Right lobe of liver (tissue), 6 donors: ENCODE data around the gene SCN5A. TPM values are rescaled to one million over a fixed set of nuclear protein-coding genes. Genes with fewer than 3 reads are reported as not detected.

Source experiments
- ATAC-seq, 4 donors: fragments of 200-7000 bp; cut with Tn5 transposase; one replicate each; pipeline ENCODE4 v1.9.1; 2020; ENCODE audit warnings: mild to moderate bottlenecking in 4 of 4, moderate library complexity in 4 of 4
- DNase-seq, 3 donors: peaks; one replicate each; pipeline ENCODE4 v3.0.0-alpha.2; 2020
- H3K27ac ChIP-seq, 3 donors: fragments of 200-600 bp; one replicate each; pipeline ENCODE4 v1.8.0; 2022
- H3K27me3 ChIP-seq, 2 donors: fragments of 200-600 bp; one replicate each; pipeline ENCODE4 v1.8.0; 2022
- H3K36me3 ChIP-seq, 4 donors: fragments of 200-600 bp; sonication (generic) in 1 of 4; one replicate each; pipeline versions ENCODE4 v1.5.1 to v1.8.0; 2017 to 2022; ENCODE audit warnings: control low read depth in 1 of 4
- H3K4me1 ChIP-seq, 4 donors: fragments of 200-600 bp; sonication (generic) in 1 of 4; one replicate each; pipeline versions ENCODE4 v1.5.1 to v1.8.0; 2017 to 2022; ENCODE audit warnings: control low read depth in 1 of 4
- H3K4me3 ChIP-seq, 3 donors: fragments of 200-600 bp; one replicate each; pipeline ENCODE4 v1.8.0; 2022
- H3K9me3 ChIP-seq, 4 donors: fragments of 200-600 bp; sonication (generic) in 1 of 4; one replicate each; pipeline versions ENCODE4 v1.5.1 to v1.8.0; 2017 to 2022; ENCODE audit warnings: control low read depth in 1 of 4
- POLR2A ChIP-seq: fragments of 450-650 bp; IDR thresholded peaks from one replicate; pipeline ENCODE4 v1.6.1; 2017; ENCODE audit warnings: antibody characterized with exemption, mild to moderate bottlenecking
- WGBS: methylation state at CpG from one replicate; pipeline ENCODE4 v1.1.6; 2018; ENCODE audit warnings: low coverage, low lambda C conversion rate; ENCODE audit not compliant: insufficient coverage; ENCODE audit errors: missing lambda C conversion rate; 5-methylcytosine and 5-hydroxymethylcytosine counted together
- intact Hi-C, 2 donors: fragments of 100-400 bp; cut with DNase I; formaldehyde crosslinking; loops; one replicate each; pipeline versions ENCODE4 v1.11.2 to v1.14.1; 2022
- total RNA-seq, 6 experiments: library from RNA; depleted of rRNA in 2 of 6; stranded (reverse); fragments of >200 nt in 2 of 6; fragmentation: NEBNext Ultra II Directional in 3 of 6; extraction: Animal tissue kit (Norgen Biotek cat#: 25700) in 3 of 6; gene quantifications; one replicate each; pipeline versions ENCODE4 v1.1.0 to v1.2.4, GENCODE V29; 2016 to 2023
- TF ChIP-seq, protein P1 (sequence below), 4 donors: fragments of 200-600 bp in 3 of 4; fragments of 450-650 bp in 1 of 4; IDR thresholded peaks; one replicate each; pipeline versions ENCODE4 v1.5.1 to v1.8.0; 2016 to 2022; ENCODE audit warnings: antibody characterized with exemption in 4 of 4, mild to moderate bottlenecking in 2 of 4
- donor health status: DM: no; HTN: yes; CAD: no.
- donor health status: DM: no; HTN: no; CAD: no.
- donor health status: DM: no; HTN: no; CAD: no.
- donor health status: DM: no; HTN: yes; CAD: no.
- donor health status: DM: no; HTN: yes; CAD: no.

Gene SCN5A
- total RNA-seq, 6 experiments from 2014 or later, result 0.02 TPM; not detected in 5

DNA sequence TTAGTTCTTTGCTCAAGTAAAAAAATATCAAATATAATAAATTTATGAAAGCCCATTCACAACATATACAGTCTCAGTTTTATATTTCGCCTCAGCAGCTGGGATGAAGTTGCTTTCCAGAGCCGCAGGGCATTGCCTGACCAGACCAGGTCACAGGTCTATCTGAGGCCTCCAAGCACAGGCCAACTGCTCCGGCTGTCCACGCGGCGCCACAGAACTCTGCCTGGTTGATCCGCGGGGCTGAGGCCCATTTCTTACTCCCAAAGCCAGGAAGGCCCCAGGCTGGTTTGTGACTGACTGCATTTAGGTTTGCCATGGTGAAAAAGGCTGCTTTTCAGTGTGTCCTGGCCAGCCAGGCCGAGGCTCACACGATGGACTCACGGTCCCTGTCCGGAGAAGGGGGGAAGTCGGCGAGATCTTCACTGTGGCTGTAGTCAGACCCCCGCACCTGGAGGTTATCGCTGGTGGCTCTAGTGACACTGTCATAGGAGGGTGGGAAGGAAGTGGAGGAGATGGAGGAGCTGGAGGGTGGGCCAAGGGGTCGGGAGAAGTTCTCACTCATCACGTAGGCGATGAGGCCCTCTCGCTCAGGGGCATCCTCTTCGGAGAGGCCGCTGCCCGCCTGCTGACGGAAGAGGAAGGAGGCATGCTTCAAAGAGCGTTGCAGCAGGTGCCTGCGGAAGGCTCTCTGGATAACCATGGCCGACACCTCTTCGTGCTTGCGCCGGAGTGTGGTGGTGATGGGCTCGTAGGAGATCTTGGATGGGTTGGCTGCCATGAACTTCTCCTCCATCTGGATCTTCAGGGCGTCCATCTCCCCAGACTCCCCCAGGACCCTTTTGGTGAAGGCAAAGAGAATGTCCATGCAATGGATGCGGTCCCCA is 99.3 kb downstream of the SCN5A start:
- TF ChIP-seq, protein P1, sequence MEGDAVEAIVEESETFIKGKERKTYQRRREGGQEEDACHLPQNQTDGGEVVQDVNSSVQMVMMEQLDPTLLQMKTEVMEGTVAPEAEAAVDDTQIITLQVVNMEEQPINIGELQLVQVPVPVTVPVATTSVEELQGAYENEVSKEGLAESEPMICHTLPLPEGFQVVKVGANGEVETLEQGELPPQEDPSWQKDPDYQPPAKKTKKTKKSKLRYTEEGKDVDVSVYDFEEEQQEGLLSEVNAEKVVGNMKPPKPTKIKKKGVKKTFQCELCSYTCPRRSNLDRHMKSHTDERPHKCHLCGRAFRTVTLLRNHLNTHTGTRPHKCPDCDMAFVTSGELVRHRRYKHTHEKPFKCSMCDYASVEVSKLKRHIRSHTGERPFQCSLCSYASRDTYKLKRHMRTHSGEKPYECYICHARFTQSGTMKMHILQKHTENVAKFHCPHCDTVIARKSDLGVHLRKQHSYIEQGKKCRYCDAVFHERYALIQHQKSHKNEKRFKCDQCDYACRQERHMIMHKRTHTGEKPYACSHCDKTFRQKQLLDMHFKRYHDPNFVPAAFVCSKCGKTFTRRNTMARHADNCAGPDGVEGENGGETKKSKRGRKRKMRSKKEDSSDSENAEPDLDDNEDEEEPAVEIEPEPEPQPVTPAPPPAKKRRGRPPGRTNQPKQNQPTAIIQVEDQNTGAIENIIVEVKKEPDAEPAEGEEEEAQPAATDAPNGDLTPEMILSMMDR (IDR thresholded peaks at IDR 0.05), result no peak
- TF ChIP-seq POLR2A, result no peak
- no peak for DNase-seq
- WGBS, result 60% methylated on average over 1 of the region's 33 CpGs

DNA sequence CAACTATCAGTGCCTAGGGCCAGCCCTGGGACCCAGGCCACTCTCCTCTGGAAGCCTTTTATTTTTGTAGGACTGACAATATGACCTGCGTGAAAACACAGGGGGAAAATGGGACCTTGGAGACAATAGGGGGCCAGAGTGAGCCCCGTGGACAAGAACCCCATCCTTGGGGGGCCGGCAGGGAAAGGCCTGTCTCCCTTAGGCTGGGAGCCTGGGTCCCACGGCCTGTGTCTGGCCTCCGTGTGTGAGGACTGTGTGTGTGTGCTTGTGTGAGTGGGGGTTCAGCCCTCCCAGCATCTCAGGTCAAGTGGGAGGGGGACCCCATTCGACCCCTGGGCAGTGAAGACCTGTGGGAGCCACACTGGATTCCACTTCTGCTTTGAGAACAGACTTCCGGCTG is 100.0 kb downstream of the SCN5A start:
- no peak for TF ChIP-seq POLR2A
- TF ChIP-seq, protein P1 (IDR thresholded peaks at IDR 0.05), result no peak
- Histone ChIP-seq H3K27me3 (no peaks in the 10 kb centered on the region), H3K4me3 (no peak overlapping the region), H3K36me3 (no peaks in the 10 kb centered on the region), H3K4me1 (no peaks in the 10 kb centered on the region), H3K27ac (no peak overlapping the region), H3K9me3 (no peaks in the 10 kb centered on the region)
- intact Hi-C loops, result no loop called here
- ATAC-seq, result no peak
- 63% methylated on average over 1 of the region's 7 CpGs for WGBS
- DNase-seq, result no peak

More for the DNA sequence above, 99.3 kb downstream of the SCN5A start:
- H3K4me1 ChIP-seq, result no peaks in the 10 kb centered on the region
- no peak overlapping the region for H3K4me3 ChIP-seq
- no peaks in the 10 kb centered on the region for H3K9me3 ChIP-seq
- intact Hi-C loops, result no loop called here
- no peaks in the 10 kb centered on the region for H3K36me3 ChIP-seq
- no peaks in the 10 kb centered on the region for H3K27me3 ChIP-seq
- no peak overlapping the region for H3K27ac ChIP-seq
- ATAC-seq, result no peak

- Histone ChIP-seq H3K36me3 (no peaks in the 10 kb centered on the region), H3K4me3 (no peak overlapping the region), H3K27ac (no peak overlapping the region), H3K27me3 (no peaks in the 10 kb centered on the region), H3K4me1 (no peaks in the 10 kb centered on the region), H3K9me3 (no peaks in the 10 kb centered on the region)
- intact Hi-C loops, result no loop called here
- DNase-seq (no peak), ATAC-seq (no peak)
- WGBS, result 60% methylated on average over 1 of the region's 9 CpGs
- TF ChIP-seq, protein P1 (IDR thresholded peaks at IDR 0.05), result no peak
- TF ChIP-seq POLR2A, result no peak
Observed at GRCh38 chr3:38549082-38549481, 100.4 kb downstream of the SCN5A start.

DNA sequence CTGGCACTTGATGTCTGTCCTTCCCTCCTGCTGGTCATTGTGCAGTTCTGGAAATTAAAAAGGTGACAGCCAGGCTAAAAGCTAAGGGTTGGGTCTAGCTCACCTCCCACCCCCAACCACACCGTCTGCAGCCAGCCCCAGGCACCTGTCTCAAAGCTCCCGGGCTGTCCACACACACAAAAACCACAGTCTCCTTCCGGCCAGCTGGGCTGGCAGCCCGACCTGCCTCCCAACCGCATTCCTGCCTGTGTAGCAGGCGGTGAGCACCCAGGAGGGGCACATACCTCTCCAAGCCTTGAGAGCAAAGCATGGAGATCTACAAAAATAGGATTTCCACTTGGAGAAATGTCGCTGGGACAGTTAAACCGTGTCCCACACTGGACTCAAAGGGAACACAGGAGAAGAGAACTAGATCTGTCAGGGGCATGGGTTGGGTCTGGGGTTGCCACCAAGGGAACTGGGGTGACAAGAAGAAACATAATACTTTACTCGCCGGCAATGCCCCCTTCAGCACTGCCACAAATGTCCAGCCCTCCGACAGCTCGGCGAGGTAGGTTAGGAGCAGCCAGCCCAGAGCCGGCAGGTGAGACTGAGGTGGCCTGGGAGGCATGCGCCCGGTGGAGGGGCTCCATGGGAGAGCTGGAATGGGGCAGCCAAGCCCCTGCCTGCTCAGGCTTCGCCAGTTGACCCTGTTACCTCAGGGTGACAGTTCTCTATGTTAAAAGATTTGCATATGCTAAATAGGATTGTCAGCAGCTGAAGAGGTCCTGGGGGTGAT is 101.1 kb downstream of the SCN5A start:
- Histone ChIP-seq H3K4me3 (no peak overlapping the region), H3K27me3 (no peaks in the 10 kb centered on the region), H3K36me3 (no peaks in the 10 kb centered on the region), H3K27ac (no peak overlapping the region), H3K4me1 (no peaks in the 10 kb centered on the region), H3K9me3 (no peaks in the 10 kb centered on the region)
- TF ChIP-seq, protein P1 (IDR thresholded peaks at IDR 0.05), result no peak
- no peak for TF ChIP-seq POLR2A
- DNase-seq (no peak), ATAC-seq (peak in 1 of 4 donors; percentile 12)
- intact Hi-C loops, result no loop called here
- 32% methylated on average over 11 of the region's 17 CpGs for WGBS
